ENCODE results near the gene GIPC3. TPM values are rescaled to one million over a fixed set of nuclear protein-coding genes. Genes with fewer than 3 reads are reported as not detected.

GIPC3 gene
- total RNA-seq (2014; rRNA removed; shearing (Covaris generic); ENCODE audit: low replicate concordance) = not detected in 2 replicates

- Histone ChIP-seq H3K27me3 (0 out of 2 replicates have a peak, but pooled peaks cover 4% of the 10 kb centered on the region), H3K4me3 (no peak within 1 kb of the TSS), H3K36me3 (no peaks in the 10 kb centered on the region), H3K9me3 (no peaks in the 10 kb centered on the region)
- no peak for DNase-seq
These were observed at the start of gene GIPC3 for GRCh38 chr19:3585301-3586126. TSS of gene GIPC3 (plus strand) at chr19:3585478. CDS start at chr19:3585598, 120 bp downstream.

GRCh38 chr19:3535563-3535965 is 49.7 kb upstream of the GIPC3 start:
- H3K36me3 ChIP-seq = peaks cover 3% of the 10 kb centered on the region; the same call in 1 of the 2 replicates
- H3K4me3 ChIP-seq = no peak overlapping the region

GRCh38 chr19:3535981-3536380 is 49.3 kb upstream of the GIPC3 start:
- Histone ChIP-seq H3K36me3 (peaks cover 3% of the 10 kb centered on the region; the same call in 1 of the 2 replicates), H3K4me3 (no peak overlapping the region), H3K9me3 (no peaks in the 10 kb centered on the region), H3K27me3 (no peaks in the 10 kb centered on the region)
- no peak for DNase-seq

More at GRCh38 chr19:3535563-3535965, 49.7 kb upstream of the GIPC3 start:
- Histone ChIP-seq H3K9me3 (no peaks in the 10 kb centered on the region), H3K27me3 (no peaks in the 10 kb centered on the region)
- no peak for DNase-seq

- Histone ChIP-seq H3K9me3 (no peaks in the 10 kb centered on the region), H3K27me3 (no peaks in the 10 kb centered on the region), H3K4me3 (no peak overlapping the region), H3K36me3 (no peaks in the 10 kb centered on the region; the same call in 1 of the 2 replicates)
- DNase-seq = no peak
These were observed 48.7 kb upstream of the GIPC3 start for GRCh38 chr19:3536429-3537100.

- no peak for DNase-seq
These were observed 48.2 kb upstream of the GIPC3 start for GRCh38 chr19:3537101-3537437.

GRCh38 chr19:3537438-3538240 is 47.6 kb upstream of the GIPC3 start:
- Histone ChIP-seq H3K9me3 (no peaks in the 10 kb centered on the region), H3K36me3 (no peaks in the 10 kb centered on the region; the same call in 1 of the 2 replicates), H3K4me3 (no peak overlapping the region), H3K27me3 (no peaks in the 10 kb centered on the region)
- DNase-seq = no peak

More at GRCh38 chr19:3537101-3537437, 48.2 kb upstream of the GIPC3 start:
- Histone ChIP-seq H3K27me3 (no peaks in the 10 kb centered on the region), H3K36me3 (no peaks in the 10 kb centered on the region; the same call in 1 of the 2 replicates), H3K4me3 (no peak overlapping the region), H3K9me3 (no peaks in the 10 kb centered on the region)

- Histone ChIP-seq H3K36me3 (no peaks in the 10 kb centered on the region; the same call in 1 of the 2 replicates), H3K9me3 (no peaks in the 10 kb centered on the region), H3K4me3 (no peak overlapping the region), H3K27me3 (no peaks in the 10 kb centered on the region)
- DNase-seq = no peak
These were observed 46.9 kb upstream of the GIPC3 start for GRCh38 chr19:3538258-3538929.

GRCh38 chr19:3538965-3539755 is 46.1 kb upstream of the GIPC3 start, which contains the start of gene TEKTIP1:
TSS of gene TEKTIP1 (plus strand) at chr19:3539174. CDS start at chr19:3539178, 4 bp downstream.
- no peaks in the 10 kb centered on the region; the same call in 1 of the 2 replicates for H3K36me3 ChIP-seq
- H3K27me3 ChIP-seq = no peaks in the 10 kb centered on the region
- DNase-seq = no peak
- no peak within 1 kb of the TSS for H3K4me3 ChIP-seq
- no peaks in the 10 kb centered on the region for H3K9me3 ChIP-seq

- Histone ChIP-seq H3K4me3 (no peak overlapping the region), H3K36me3 (no peaks in the 10 kb centered on the region; the same call in 1 of the 2 replicates), H3K9me3 (no peaks in the 10 kb centered on the region), H3K27me3 (no peaks in the 10 kb centered on the region)
- no peak for DNase-seq
These were observed 45.5 kb upstream of the GIPC3 start for GRCh38 chr19:3539756-3540118.

GRCh38 chr19:3543150-3544057 is 41.9 kb upstream of the GIPC3 start:
- DNase-seq = no peak
- no peaks in the 10 kb centered on the region for H3K9me3 ChIP-seq

GRCh38 chr19:3544058-3544376 is 41.3 kb upstream of the GIPC3 start:
- H3K36me3 ChIP-seq = no peaks in the 10 kb centered on the region; the same call in 1 of the 2 replicates

More at GRCh38 chr19:3543150-3544057, 41.9 kb upstream of the GIPC3 start:
- no peaks in the 10 kb centered on the region; the same call in 1 of the 2 replicates for H3K36me3 ChIP-seq
- no peaks in the 10 kb centered on the region for H3K27me3 ChIP-seq
- H3K4me3 ChIP-seq = no peak overlapping the region

GRCh38 chr19:3544742-3545668 is 40.3 kb upstream of the GIPC3 start:
- no peaks in the 10 kb centered on the region for H3K27me3 ChIP-seq
- peak; percentile 52 for DNase-seq
- H3K36me3 ChIP-seq = no peaks in the 10 kb centered on the region
- H3K4me3 ChIP-seq = no peak overlapping the region
- H3K9me3 ChIP-seq = no peaks in the 10 kb centered on the region

More at GRCh38 chr19:3544058-3544376, 41.3 kb upstream of the GIPC3 start:
- Histone ChIP-seq H3K4me3 (no peak overlapping the region), H3K9me3 (no peaks in the 10 kb centered on the region), H3K27me3 (no peaks in the 10 kb centered on the region)
- no peak for DNase-seq

- Histone ChIP-seq H3K27me3 (no peaks in the 10 kb centered on the region), H3K4me3 (no peak overlapping the region), H3K36me3 (no peaks in the 10 kb centered on the region)
These were observed 39.6 kb upstream of the GIPC3 start for GRCh38 chr19:3545669-3546034.

GRCh38 chr19:3546119-3546518 is 39.2 kb upstream of the GIPC3 start:
- no peaks in the 10 kb centered on the region for H3K36me3 ChIP-seq
- no peak for DNase-seq
- no peaks in the 10 kb centered on the region for H3K9me3 ChIP-seq
- H3K27me3 ChIP-seq = no peaks in the 10 kb centered on the region
- H3K4me3 ChIP-seq = no peak overlapping the region

More at GRCh38 chr19:3545669-3546034, 39.6 kb upstream of the GIPC3 start:
- H3K9me3 ChIP-seq = no peaks in the 10 kb centered on the region
- DNase-seq = no peak

Data from MG63 (cell line).